Activated CD4-positive, CD25-positive, alpha-beta regulatory T cell treated with anti-CD3 and anti-CD28 coated beads, Interleukin-2, amount 50 U/mL, for 16 hours (primary cell): ENCODE measurements around the gene RFC2.

Source experiments
- DNase-seq: peaks from one replicate; pipeline ENCODE4 v3.0.0-alpha.2; 2020; ENCODE audit warnings: low read depth, low spot score

RFC2 gene

DNA sequence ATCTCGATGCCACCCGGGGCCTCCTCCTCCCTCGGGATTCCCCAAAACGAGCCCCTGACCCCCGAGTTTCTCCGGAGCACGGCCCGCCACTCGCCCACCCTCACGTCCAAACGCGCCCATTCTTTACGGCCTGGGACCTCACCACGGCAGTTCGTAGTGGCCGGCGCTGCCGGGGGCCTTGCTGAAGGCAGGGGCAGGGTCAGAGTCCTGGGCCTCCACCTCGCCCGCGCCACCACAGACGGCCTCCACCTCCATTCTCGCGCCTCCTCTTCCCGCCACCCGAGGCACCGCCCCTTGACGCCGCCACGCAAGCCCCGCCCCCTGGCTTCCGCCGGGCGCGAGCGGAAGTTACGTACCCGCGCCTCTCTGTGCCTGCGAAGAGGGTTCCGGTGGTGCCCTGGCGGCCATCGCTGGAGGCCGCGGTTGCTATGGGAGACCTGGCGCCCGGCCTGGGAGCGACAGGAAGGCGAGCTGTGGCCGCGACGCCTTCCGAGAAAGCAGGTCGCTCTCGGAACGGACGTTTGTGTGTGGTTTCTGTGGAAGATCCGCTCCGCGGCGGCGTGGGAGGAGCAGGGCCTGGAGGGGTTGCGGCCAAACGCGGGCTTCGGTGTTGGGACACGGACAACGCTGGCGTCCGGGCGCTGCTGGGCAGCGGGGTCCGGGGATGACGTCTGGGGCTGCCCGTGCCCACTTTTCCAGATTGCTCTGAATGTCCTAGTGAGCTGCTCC is at the start of gene RFC2:
Gene RFC2, minus strand, starts transcription at position 271 of the 729 bp plus-strand sequence. Its CDS starts 16 bp downstream, at position 255.
- peak; percentile 91 for DNase-seq

DNA sequence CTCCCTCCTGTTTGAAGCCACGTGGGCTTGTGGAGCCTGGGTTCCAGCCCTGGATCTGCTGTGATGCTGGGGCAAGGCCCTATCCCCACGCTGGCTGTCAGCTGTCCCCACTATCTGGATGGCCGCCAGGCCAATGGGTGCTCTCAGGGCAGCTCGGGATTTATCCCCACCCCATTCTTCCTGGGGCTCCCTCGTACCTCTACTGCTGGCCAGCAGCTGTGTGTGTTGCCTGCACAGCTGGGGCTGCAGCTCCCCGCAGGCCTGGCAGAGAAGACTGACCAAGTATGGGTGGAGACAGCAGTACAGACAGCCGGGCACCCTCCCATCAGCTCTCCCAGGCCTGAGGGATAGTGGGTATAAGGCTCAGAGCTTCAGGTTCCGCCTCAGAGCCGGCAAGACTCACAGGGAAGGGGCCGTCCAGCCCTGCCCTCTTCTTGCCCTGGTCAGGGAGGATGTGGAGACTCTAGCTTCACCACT is 48.6 kb upstream of the RFC2 start:
- DNase-seq: no peak

GRCh38 chr7:74300926-74301325 is 46.7 kb upstream of the RFC2 start:
- DNase-seq: no peak

DNA sequence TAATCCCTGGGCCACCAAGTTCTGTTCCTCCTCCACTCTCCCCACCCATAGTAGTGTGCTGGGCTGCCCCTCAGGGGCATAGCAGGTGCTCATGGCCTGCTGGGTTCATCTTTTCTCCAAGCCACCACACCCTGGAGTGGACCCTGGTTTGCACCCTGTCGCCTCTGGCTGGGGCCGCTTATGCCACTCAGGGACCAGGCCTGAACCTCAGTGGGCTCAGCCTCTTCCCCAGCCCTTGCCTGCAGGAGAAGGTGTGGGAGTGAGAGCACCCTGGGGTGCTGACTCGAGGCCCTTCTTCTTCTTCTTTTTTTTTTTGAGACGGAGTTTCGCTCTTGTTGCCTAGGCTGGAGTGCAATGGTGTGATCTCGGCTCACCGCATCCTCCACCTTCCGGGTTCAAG is 45.2 kb upstream of the RFC2 start:
- DNase-seq: no peak

GRCh38 chr7:74297516-74298233 is 43.5 kb upstream of the RFC2 start:
- no peak for DNase-seq

- DNase-seq: no peak
Measured at GRCh38 chr7:74294191-74294998, 40.2 kb upstream of the RFC2 start.

- no peak for DNase-seq
Measured at GRCh38 chr7:74293577-74293908, 39.3 kb upstream of the RFC2 start.

- no peak for DNase-seq
Measured at GRCh38 chr7:74292757-74293576, 38.8 kb upstream of the RFC2 start.

- DNase-seq: no peak
Measured at GRCh38 chr7:74291535-74291934, 37.3 kb upstream of the RFC2 start.

GRCh38 chr7:74290981-74291441 is 36.8 kb upstream of the RFC2 start:
- no peak for DNase-seq

DNA sequence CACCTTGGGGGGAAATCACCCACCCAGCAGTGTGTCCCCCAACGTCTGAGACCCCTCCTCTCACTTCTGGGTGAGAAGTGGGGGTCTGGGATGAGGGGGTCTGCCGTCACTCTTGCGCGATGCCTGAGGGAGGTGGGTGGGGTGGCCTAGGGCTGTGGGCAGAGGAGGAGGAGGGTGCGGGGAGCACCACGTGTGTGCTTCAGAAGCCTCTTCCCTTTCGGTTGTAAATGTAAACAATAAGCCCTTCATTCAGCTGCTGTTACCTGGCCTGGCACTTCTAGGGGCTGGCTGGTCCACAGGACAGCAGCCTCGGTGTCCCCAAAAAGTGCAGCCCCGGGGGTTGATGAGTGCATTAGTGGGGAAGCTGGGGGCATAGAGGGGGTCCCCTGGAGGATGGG is 36.4 kb upstream of the RFC2 start:
- DNase-seq: no peak

- no peak for DNase-seq
Measured at GRCh38 chr7:74289659-74290552, 35.7 kb upstream of the RFC2 start.

GRCh38 chr7:74289018-74289658 is 34.9 kb upstream of the RFC2 start, which contains the start of gene CLIP2:
TSS of gene CLIP2 (plus strand) at chr7:74289407. CDS start at chr7:74317547, 28,140 bp downstream.
- DNase-seq: peak; percentile 43

DNA sequence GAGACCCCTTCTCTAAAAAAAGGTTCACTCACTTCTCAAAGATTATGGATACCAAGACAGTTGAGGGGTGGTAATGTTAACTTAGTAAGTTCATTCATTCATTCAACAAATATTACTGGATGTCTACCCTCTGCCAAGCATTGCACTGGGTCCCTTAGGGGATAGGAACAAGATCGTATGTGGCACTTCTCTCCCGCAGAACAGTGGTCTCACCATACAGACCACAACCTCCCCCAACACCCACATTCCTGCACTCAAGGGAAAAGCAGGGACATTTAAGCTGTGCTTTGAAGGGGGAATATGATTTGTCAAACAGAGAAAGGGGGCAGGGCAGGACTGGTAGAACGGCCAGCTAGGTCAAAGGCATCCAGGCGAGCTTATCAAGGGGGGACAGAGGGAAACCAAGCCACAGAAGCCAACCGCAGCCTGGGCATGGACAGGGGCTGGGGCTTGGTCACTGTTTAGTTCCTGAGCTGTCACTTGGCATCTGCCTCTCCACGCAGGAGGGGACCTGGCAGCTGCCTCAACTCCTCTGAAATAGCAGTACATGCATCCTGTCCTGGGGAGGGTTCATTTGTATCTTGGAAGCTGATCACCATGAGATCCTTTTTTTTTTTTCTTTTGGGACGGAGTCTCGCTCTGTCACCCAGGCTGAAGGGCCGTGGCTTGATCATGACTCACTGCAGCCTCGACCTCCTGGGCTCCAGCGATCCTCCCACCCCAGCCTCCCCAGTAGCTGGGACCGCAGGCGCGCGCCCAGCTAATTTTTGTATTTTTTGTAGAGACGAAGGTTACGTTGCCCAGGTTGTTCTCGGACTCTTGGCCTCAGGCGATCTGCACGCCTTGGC is 34.1 kb upstream of the RFC2 start:
- DNase-seq: no peak

GRCh38 chr7:74287303-74288033 is 33.3 kb upstream of the RFC2 start:
- no peak for DNase-seq

DNA sequence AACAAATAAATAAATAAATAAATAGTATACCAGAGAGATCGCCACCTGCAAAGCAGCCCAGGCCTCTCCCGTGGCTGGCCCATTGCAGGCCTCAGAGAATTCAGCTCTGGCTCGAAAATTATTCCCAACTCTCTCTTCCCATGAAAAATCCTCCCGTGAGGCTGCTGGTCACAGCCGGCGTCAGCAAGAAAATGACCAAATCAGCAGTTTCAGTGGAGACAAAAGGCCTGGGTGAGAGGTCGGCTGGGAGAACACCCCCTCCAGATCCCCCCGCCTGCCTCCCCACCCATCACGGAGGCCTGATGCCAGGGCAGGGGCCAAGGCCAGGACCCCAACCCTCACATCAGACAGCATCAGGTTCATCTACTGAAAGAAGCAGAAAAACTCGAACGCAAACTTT is 31.9 kb upstream of the RFC2 start:
- no peak for DNase-seq

- no peak for DNase-seq
Measured at GRCh38 chr7:74284781-74285259, 30.6 kb upstream of the RFC2 start.

GRCh38 chr7:74283858-74284447 is 29.8 kb upstream of the RFC2 start:
- no peak for DNase-seq
